NCI-H2107 (cell line): ENCODE data around the gene FAM53B.

Source experiments
- DNase-seq: peaks from one replicate; lab custom pipeline; 2025; lab: John Stamatoyannopoulos, UW

The FAM53B gene

GRCh38 chr10:124742413-124743190, 1.6 kb downstream of the FAM53B start:
- DNase-seq = no peak

GRCh38 chr10:124741922-124742412, 2.2 kb downstream of the FAM53B start:
- DNase-seq = no peak

GRCh38 chr10:124741281-124741921, 2.8 kb downstream of the FAM53B start:
- DNase-seq = no peak

- DNase-seq = no peak
Measured at GRCh38 chr10:124740369-124741280, 3.6 kb downstream of the FAM53B start.

GRCh38 chr10:124739986-124740368, 4.2 kb downstream of the FAM53B start:
- DNase-seq = no peak

GRCh38 chr10:124739119-124739921, 4.9 kb downstream of the FAM53B start:
- no peak for DNase-seq

- DNase-seq = no peak
Measured at GRCh38 chr10:124738441-124738840, 5.7 kb downstream of the FAM53B start.

GRCh38 chr10:124737708-124738107, 6.5 kb downstream of the FAM53B start:
- no peak for DNase-seq

- no peak for DNase-seq
Measured at GRCh38 chr10:124737221-124737620, 7.0 kb downstream of the FAM53B start.

GRCh38 chr10:124736491-124737136, 7.6 kb downstream of the FAM53B start:
- DNase-seq = no peak

GRCh38 chr10:124735491-124736286, 8.5 kb downstream of the FAM53B start:
- DNase-seq = no peak

- no peak for DNase-seq
Measured at GRCh38 chr10:124734311-124735166, 9.6 kb downstream of the FAM53B start.

GRCh38 chr10:124733571-124734245, 10.5 kb downstream of the FAM53B start:
- DNase-seq = no peak

GRCh38 chr10:124732931-124733570, 11.1 kb downstream of the FAM53B start:
- DNase-seq = no peak

GRCh38 chr10:124731551-124731950, 12.6 kb downstream of the FAM53B start:
- DNase-seq = no peak

- no peak for DNase-seq
Measured at GRCh38 chr10:124730790-124731189, 13.4 kb downstream of the FAM53B start.

GRCh38 chr10:124728830-124729661, 15.1 kb downstream of the FAM53B start:
- DNase-seq = no peak
